NOMO-1 treated with DMSO at 0.1 percent for 48 hours (cell line): ENCODE results near the gene SH3PXD2A.
A peak's percentile ranks its signal among the peaks of the same experiment; 100 is the strongest.
"Not testable (repeated sequence)": the region's sequence is repeated elsewhere in the genome, so short reads cannot be mapped to it uniquely, and the experiment has no call there.

ENCODE experiments used
- DNase-seq: peaks from one replicate; lab custom pipeline; 2025; ENCODE audit not compliant: unreplicated experiment; lab: John Stamatoyannopoulos, UW

SH3PXD2A gene

GRCh38 chr10:103851261-103851660 is 4.1 kb downstream of the SH3PXD2A start:
- DNase-seq, result no peak

- DNase-seq, result no peak
These were observed 4.8 kb downstream of the SH3PXD2A start for GRCh38 chr10:103850572-103850895.

- peak; percentile 70 for DNase-seq
These were observed 5.3 kb downstream of the SH3PXD2A start for GRCh38 chr10:103849880-103850571.

DNA sequence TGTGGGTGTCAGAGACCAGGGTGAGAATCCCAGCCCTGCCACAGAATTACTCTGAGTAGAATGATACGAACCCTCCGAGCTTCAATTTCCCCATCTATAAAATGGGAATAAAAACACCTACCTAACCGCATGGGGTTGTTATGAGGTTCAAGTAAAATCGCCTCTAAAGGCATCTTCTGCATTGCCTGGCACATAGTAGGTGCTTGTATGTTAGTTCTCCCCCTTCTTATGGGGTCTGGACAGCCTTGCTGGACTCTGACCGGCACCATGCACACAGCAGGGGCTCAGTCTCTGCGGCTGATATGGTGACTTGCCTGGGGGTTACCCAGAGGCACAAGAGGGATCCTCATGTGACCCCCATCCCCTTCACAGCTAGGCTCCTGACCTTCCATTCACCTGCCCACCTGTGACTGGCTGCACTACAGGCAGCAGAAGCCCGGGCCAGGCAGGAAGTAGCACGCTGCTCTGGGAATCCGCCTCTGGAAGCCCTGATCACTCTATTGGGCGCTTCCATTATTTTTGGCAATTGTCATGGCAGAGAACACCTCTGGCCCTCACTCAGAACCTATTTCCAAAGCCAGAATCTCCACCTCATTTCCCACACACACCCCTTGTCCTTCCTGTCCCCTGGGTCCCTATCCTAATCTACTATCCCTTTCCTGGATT is 6.0 kb downstream of the SH3PXD2A start:
- no peak for DNase-seq

- no peak for DNase-seq
These were observed 7.4 kb downstream of the SH3PXD2A start for GRCh38 chr10:103847909-103848468.

GRCh38 chr10:103847346-103847745 is 8.0 kb downstream of the SH3PXD2A start:
- DNase-seq, result no peak

DNA sequence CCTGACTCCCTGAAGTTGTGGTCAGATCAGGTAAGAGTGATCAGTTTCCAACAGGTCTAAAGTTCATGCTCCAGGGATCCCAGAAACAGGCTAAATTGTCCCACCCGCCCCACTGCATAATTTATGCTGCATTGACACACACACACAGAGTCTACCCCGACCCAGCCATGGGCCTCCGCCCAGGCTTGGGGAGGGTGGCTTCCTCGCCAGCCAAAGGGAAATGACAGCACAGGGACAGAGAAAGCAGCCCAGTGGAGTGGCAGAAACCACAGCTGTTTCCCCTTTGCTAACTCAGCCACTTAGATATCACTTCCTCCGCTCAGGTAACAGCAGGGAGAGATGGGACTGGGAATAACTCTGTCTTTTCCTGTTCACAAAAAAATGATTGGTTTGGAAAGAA is 9.4 kb downstream of the SH3PXD2A start:
- peak; percentile 29 for DNase-seq

DNA sequence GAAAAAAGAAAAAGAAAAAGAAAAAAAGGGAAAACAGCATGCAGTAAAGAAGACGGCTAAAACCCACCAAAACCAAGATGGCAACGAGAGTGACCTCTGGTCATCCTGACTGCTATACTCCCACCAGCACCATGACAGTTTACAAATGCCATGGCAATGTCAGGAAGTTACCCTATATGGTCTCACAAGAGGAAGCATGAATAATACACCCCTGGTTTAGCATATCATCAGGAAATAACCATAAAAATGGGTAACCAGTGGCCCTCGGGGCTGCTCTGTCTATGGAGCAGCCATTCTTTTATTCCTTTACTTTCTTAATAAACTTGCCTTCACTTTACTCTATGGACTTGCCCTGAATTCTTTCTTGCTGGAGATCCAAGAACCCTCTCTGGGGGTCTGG is 10.0 kb downstream of the SH3PXD2A start:
- DNase-seq, result not testable (repeated sequence)

- DNase-seq, result no peak
These were observed 11.4 kb downstream of the SH3PXD2A start for GRCh38 chr10:103843854-103844570.

DNA sequence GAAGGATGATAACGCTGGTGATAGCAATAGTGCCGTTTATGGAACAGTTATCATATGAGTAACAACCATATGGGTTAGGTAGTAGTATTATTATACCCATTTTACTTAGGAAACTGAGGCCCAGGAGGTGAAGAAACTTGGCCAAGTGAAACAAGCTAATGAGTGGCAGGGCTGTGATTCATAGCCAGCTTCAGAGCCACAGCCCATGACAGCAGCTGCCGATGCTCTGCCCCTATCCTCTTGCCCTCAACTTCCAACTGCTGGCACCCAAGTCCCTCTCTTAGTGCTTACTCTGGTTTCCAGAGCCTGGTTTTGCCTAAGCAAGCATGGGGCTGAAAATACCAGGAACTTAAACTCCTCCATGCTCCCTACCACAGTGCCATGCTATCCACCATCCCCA is 12.3 kb downstream of the SH3PXD2A start:
- DNase-seq, result no peak

- DNase-seq, result no peak
These were observed 12.8 kb downstream of the SH3PXD2A start for GRCh38 chr10:103842605-103843004.

GRCh38 chr10:103841519-103841918 is 13.9 kb downstream of the SH3PXD2A start:
- DNase-seq, result no peak

- DNase-seq, result no peak
These were observed 14.7 kb downstream of the SH3PXD2A start for GRCh38 chr10:103840740-103841070.

GRCh38 chr10:103839872-103840739 is 15.3 kb downstream of the SH3PXD2A start:
- no peak for DNase-seq

GRCh38 chr10:103839519-103839871 is 15.9 kb downstream of the SH3PXD2A start:
- no peak for DNase-seq

DNA sequence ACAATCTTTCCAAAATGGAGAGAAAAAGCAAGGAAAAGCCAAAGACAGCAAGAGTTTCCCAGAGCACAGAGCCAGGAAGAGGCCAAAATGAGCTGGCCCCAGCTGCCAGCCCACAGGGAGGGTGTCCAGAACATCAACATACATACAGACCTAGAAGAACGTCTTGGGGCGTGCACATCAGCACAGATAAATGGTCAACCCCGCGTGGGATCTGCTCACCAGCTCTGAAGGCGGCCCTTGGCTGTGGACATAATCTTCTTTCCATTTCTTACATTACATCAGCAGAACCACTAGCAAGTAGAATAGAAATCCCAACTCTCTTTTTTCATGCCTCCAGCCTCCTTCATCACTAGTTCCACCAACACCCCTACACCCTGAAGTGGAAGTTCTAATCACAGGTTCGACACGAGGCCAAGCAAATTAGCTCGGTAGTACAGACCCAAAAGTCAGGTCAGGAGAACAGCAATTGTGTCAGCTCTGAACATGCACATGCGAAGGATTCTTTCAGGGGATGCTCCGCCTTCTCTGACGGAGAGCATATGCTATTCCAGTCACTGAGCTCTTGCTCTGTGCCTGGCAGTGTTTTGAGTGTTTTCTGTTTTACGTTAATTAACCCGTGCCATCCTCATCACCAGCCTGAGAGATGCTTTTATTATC is 16.4 kb downstream of the SH3PXD2A start:
- no peak for DNase-seq

DNA sequence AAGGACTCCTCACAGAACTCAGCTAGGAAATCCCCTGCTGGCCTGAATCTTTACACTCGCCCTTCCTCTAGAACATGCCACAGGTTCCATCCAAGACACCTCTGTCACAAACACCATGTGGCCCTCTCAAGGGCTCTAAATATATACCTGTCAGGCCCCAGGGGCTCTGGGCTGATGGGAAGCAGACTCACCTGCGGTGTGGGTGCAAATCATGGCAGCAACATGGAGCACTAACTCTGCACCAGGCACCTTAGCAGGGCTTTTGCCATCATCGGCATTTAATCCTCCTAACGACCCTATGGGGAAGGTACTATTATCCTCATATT is 17.3 kb downstream of the SH3PXD2A start:
- no peak for DNase-seq

- DNase-seq, result no peak
These were observed 17.9 kb downstream of the SH3PXD2A start for GRCh38 chr10:103837370-103838069.

DNA sequence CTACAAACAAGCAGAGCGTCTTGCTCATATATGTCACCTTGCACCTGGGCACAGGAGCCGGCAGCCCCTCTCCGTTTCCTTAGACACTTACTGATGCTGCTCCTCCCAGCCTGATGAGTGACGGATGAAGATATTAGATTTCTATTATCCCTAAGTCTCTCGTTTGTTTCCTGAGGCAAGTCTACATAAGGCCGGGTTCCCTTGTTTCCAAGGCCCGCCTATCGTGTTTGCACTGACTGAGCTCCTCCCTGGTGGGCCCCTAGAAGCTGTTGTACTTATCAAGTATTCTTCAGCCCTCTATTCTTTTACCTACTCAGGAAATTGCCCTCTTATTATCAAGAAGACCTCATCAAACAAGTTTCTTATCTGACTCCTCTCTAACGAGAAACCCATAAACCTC is 18.5 kb downstream of the SH3PXD2A start:
- DNase-seq, result no peak

DNA sequence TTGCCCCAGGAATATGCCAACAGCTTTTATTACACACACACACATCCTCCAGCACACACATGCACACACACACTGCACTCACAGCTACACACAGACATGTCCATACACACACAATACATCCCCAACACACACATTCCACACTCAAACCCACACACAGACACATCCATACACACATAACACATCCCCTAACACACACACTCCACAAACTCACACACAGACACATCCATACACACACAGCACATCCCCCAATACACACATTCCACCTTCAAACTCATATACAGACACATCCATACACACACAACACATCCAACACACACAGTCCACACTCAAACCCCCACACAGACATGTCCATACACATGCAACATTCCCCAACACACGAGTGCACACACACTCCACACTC is 19.1 kb downstream of the SH3PXD2A start:
- DNase-seq, result no peak
